A549 (cell line): Measurements from ENCODE around the gene ANKRD39.

ENCODE experiments used
- CTCF ChIP-seq: fragments of >200 bp; sonication (Bioruptor Twin); formaldehyde crosslinking; IDR thresholded peaks from 3 replicates; pipeline ENCODE4 v1.5.1; 2016
- POLR2A ChIP-seq: IDR thresholded peaks from 2 replicates; pipeline ENCODE4 v1.6.1; 2012; ENCODE audit warnings: mild to moderate bottlenecking, low read length

GRCh38 chr2:96841701-96842495 lies 15.9 kb downstream of the ANKRD39 start:
- TF ChIP-seq CTCF: no peak
- TF ChIP-seq POLR2A: no peak
